CD4-positive, alpha-beta T cell treated with Interleukin-21 for 1 hour (primary cell): ENCODE results near the gene ADGRL3.

Experiments
- DNase-seq: peaks from one replicate; pipeline ENCODE4 v3.0.0-alpha.2; 2020

Gene ADGRL3

GRCh38 chr4:61292322-61292721 lies 92.2 kb downstream of the ADGRL3 start:
- no peak for DNase-seq

- no peak for DNase-seq
Observed at GRCh38 chr4:61293707-61294400, 93.7 kb downstream of the ADGRL3 start.

- no peak for DNase-seq
Observed at GRCh38 chr4:61294936-61295335, 94.8 kb downstream of the ADGRL3 start.

- no peak for DNase-seq
Observed at GRCh38 chr4:61296144-61296543, 96.0 kb downstream of the ADGRL3 start.

- DNase-seq, result no peak
Observed at GRCh38 chr4:61298178-61298740, 98.1 kb downstream of the ADGRL3 start.

- DNase-seq, result no peak
Observed at GRCh38 chr4:61299316-61299715, 99.2 kb downstream of the ADGRL3 start.

GRCh38 chr4:61300266-61300844 lies 100.2 kb downstream of the ADGRL3 start:
- DNase-seq, result no peak

GRCh38 chr4:61301271-61301670 lies 101.1 kb downstream of the ADGRL3 start:
- no peak for DNase-seq

GRCh38 chr4:61308033-61308432 lies 107.9 kb downstream of the ADGRL3 start:
- no peak for DNase-seq

GRCh38 chr4:61309616-61310015 lies 109.5 kb downstream of the ADGRL3 start:
- no peak for DNase-seq

- DNase-seq, result no peak
Observed at GRCh38 chr4:61312526-61312925, 112.4 kb downstream of the ADGRL3 start.

- DNase-seq, result no peak
Observed at GRCh38 chr4:61318431-61318830, 118.3 kb downstream of the ADGRL3 start.

GRCh38 chr4:61319156-61319555 lies 119.0 kb downstream of the ADGRL3 start:
- DNase-seq, result no peak

GRCh38 chr4:61320154-61320553 lies 120.0 kb downstream of the ADGRL3 start:
- DNase-seq, result no peak

GRCh38 chr4:61320631-61321030 lies 120.5 kb downstream of the ADGRL3 start:
- no peak for DNase-seq

GRCh38 chr4:61332693-61333092 lies 132.6 kb downstream of the ADGRL3 start:
- no peak for DNase-seq

- no peak for DNase-seq
Observed at GRCh38 chr4:61333490-61333889, 133.4 kb downstream of the ADGRL3 start.

- no peak for DNase-seq
Observed at GRCh38 chr4:61335241-61335763, 135.2 kb downstream of the ADGRL3 start.

- DNase-seq, result no peak
Observed at GRCh38 chr4:61336488-61336887, 136.4 kb downstream of the ADGRL3 start.

GRCh38 chr4:61336916-61337315 lies 136.8 kb downstream of the ADGRL3 start:
- no peak for DNase-seq

- DNase-seq, result no peak
Observed at GRCh38 chr4:61342061-61342460, 141.9 kb downstream of the ADGRL3 start.

- DNase-seq, result no peak
Observed at GRCh38 chr4:61350932-61351331, 150.8 kb downstream of the ADGRL3 start.

- DNase-seq, result no peak
Observed at GRCh38 chr4:61356696-61357095, 156.6 kb downstream of the ADGRL3 start.

- DNase-seq, result no peak
Observed at GRCh38 chr4:61359301-61359700, 159.2 kb downstream of the ADGRL3 start.
